ENCODE results near the gene RAB3GAP2.

GRCh38 chr1:220291580-220291979 is 19.3 kb upstream of the RAB3GAP2 start:
- no peak for TF ChIP-seq POLR2AphosphoS5 (IDR thresholded peaks at IDR 0.05; ENCODE audit: low read length)
- TF ChIP-seq SMC3 (IDR thresholded peaks at IDR 0.05; ENCODE audit: borderline replicate concordance, low read length), result no peak
- no peak for TF ChIP-seq CTCF (IDR thresholded peaks at IDR 0.05 in 2 of 3, conservative IDR thresholded peaks at IDR 0.05 in 1 of 3; ENCODE audit: control insufficient read depth in 2 of 3, extremely low read depth in 1 of 3, insufficient read depth in 1 of 3, low read depth in 3 of 3, low read length in 3 of 3)
- no peak for TF ChIP-seq NR2C2 (IDR thresholded peaks at IDR 0.05; ENCODE audit: borderline replicate concordance, control insufficient read depth, insufficient read length, low read depth)
- no peak for TF ChIP-seq REST (IDR thresholded peaks at IDR 0.05; ENCODE audit: low read depth, low read length)
- TF ChIP-seq SMAD5 (IDR thresholded peaks at IDR 0.05; ENCODE audit: low read depth), result no peak
- TF ChIP-seq SREBF2 (IDR thresholded peaks at IDR 0.05; ENCODE audit: low read length), result no peak
- TF ChIP-seq MXI1 (IDR thresholded peaks at IDR 0.05; ENCODE audit: low read depth, low read length), result no peak
- no peak for TF ChIP-seq HCFC1 (IDR thresholded peaks at IDR 0.05; ENCODE audit: low read length)
- TF ChIP-seq NRF1 (conservative IDR thresholded peaks at IDR 0.05; ENCODE audit: low read depth, low read length), result no peak
- TF ChIP-seq ZNF592 (IDR thresholded peaks at IDR 0.05), result no peak
- no peak for TF ChIP-seq JUND (IDR thresholded peaks at IDR 0.05; ENCODE audit: low read depth, low read length)
